Measurements from ENCODE around the gene CEACAM19. TPM values are rescaled to one million over a fixed set of nuclear protein-coding genes. Genes with fewer than 3 reads are reported as not detected.

CEACAM19 gene
- total RNA-seq, 4 donors from 2014 or later: 2.5 to 5.1 (median 3.7) TPM

GRCh38 chr19:44725251-44725650, 54.0 kb downstream of the CEACAM19 start:
- intact Hi-C loops (cut with DNase I): no loop called here
- no peak for DNase-seq (ENCODE audit: extremely low spot score)
- Histone ChIP-seq H3K27ac (replicated peaks in 1 of 4) (peak overlapping the region in 2 of 4 donors; percentile 25 to 44), H3K9me3 (no peaks in the 10 kb centered on the region), H3K4me3 (no peak overlapping the region), H3K4me1 (peaks cover 28 to 36% (median 32%) of the 10 kb centered on the region in 4 donors), H3K36me3 (no peaks in the 10 kb centered on the region), H3K27me3 (no peaks in the 10 kb centered on the region)
- WGBS: 31% methylated on average over 18 of the region's 18 CpGs
- TF ChIP-seq POLR2A (IDR thresholded peaks at IDR 0.05; ENCODE audit: low read depth): no peak
- TF ChIP-seq EP300 (IDR thresholded peaks at IDR 0.05): no peak
- TF ChIP-seq CTCF (IDR thresholded peaks at IDR 0.05): no peak
- no peak for TF ChIP-seq POLR2AphosphoS5 (IDR thresholded peaks at IDR 0.05)

- H3K36me3 ChIP-seq: no peaks in the 10 kb centered on the region
- H3K27me3 ChIP-seq: no peaks in the 10 kb centered on the region
- peak overlapping the region in 2 of 4 donors; percentile 25 to 44 for H3K27ac ChIP-seq (replicated peaks in 1 of 4)
- TF ChIP-seq CTCF (IDR thresholded peaks at IDR 0.05) (no peak), POLR2A (IDR thresholded peaks at IDR 0.05; ENCODE audit: low read depth) (no peak), POLR2AphosphoS5 (IDR thresholded peaks at IDR 0.05) (no peak), EP300 (IDR thresholded peaks at IDR 0.05) (no peak)
- peaks cover 28 to 36% (median 32%) of the 10 kb centered on the region in 4 donors for H3K4me1 ChIP-seq
- 94% methylated on average over 5 of the region's 5 CpGs for WGBS
- H3K9me3 ChIP-seq: no peaks in the 10 kb centered on the region
- intact Hi-C loops (cut with DNase I): no loop called here
- no peak for DNase-seq (ENCODE audit: extremely low spot score)
- no peak overlapping the region for H3K4me3 ChIP-seq
Observed at GRCh38 chr19:44725684-44726083, 54.4 kb downstream of the CEACAM19 start.

GRCh38 chr19:44726465-44726864, 55.2 kb downstream of the CEACAM19 start:
- WGBS: 95% methylated on average over 12 of the region's 12 CpGs
- Histone ChIP-seq H3K4me1 (peaks cover 28 to 34% (median 32%) of the 10 kb centered on the region in 4 donors), H3K4me3 (no peak overlapping the region), H3K9me3 (no peaks in the 10 kb centered on the region), H3K27ac (replicated peaks in 1 of 4) (no peak overlapping the region), H3K27me3 (no peaks in the 10 kb centered on the region), H3K36me3 (no peaks in the 10 kb centered on the region)
- intact Hi-C loops (cut with DNase I): no loop called here
- no peak for DNase-seq (ENCODE audit: extremely low spot score)
- TF ChIP-seq POLR2A (IDR thresholded peaks at IDR 0.05; ENCODE audit: low read depth): no peak
- TF ChIP-seq CTCF (IDR thresholded peaks at IDR 0.05): no peak
- TF ChIP-seq POLR2AphosphoS5 (IDR thresholded peaks at IDR 0.05): no peak
- no peak for TF ChIP-seq EP300 (IDR thresholded peaks at IDR 0.05)

- no peaks in the 10 kb centered on the region for H3K9me3 ChIP-seq
- no peaks in the 10 kb centered on the region for H3K36me3 ChIP-seq
- no peak for DNase-seq (ENCODE audit: extremely low spot score)
- H3K4me1 ChIP-seq: peaks cover 23 to 27% (median 24%) of the 10 kb centered on the region in 4 donors
- no peaks in the 10 kb centered on the region for H3K27me3 ChIP-seq
- intact Hi-C loops (cut with DNase I): no loop called here
- no peak overlapping the region for H3K4me3 ChIP-seq
- no peak overlapping the region for H3K27ac ChIP-seq (replicated peaks in 1 of 4)
- 72% methylated on average over 6 of the region's 6 CpGs for WGBS
- TF ChIP-seq CTCF (IDR thresholded peaks at IDR 0.05) (no peak), POLR2A (IDR thresholded peaks at IDR 0.05; ENCODE audit: low read depth) (no peak), POLR2AphosphoS5 (IDR thresholded peaks at IDR 0.05) (no peak), EP300 (IDR thresholded peaks at IDR 0.05) (no peak)
Observed at GRCh38 chr19:44728178-44728577, 56.9 kb downstream of the CEACAM19 start.

GRCh38 chr19:44729516-44730033, 58.3 kb downstream of the CEACAM19 start:
- intact Hi-C loops (cut with DNase I): no loop called here
- TF ChIP-seq POLR2A (IDR thresholded peaks at IDR 0.05; ENCODE audit: low read depth) (no peak), CTCF (IDR thresholded peaks at IDR 0.05) (no peak), EP300 (IDR thresholded peaks at IDR 0.05) (no peak), POLR2AphosphoS5 (IDR thresholded peaks at IDR 0.05) (no peak)
- DNase-seq (ENCODE audit: extremely low spot score): no peak
- no peak overlapping the region for H3K27ac ChIP-seq (replicated peaks in 1 of 4)
- H3K36me3 ChIP-seq: no peaks in the 10 kb centered on the region
- peaks cover 9 to 13% (median 10%) of the 10 kb centered on the region in 4 donors for H3K4me1 ChIP-seq
- H3K9me3 ChIP-seq: no peaks in the 10 kb centered on the region
- 88% methylated on average over 8 of the region's 8 CpGs for WGBS
- no peaks in the 10 kb centered on the region for H3K27me3 ChIP-seq
- no peak overlapping the region for H3K4me3 ChIP-seq
